EH (cell line): ENCODE data around the gene LAIR1.

Source experiments
- DNase-seq: peaks from one replicate; pipeline ENCODE4 v3.0.0-alpha.2; 2015; ENCODE audit warnings: low read depth

The LAIR1 gene

GRCh38 chr19:54317108-54317964 is 47.4 kb downstream of the LAIR1 start:
- DNase-seq, result no peak

- DNase-seq, result no peak
Measured at GRCh38 chr19:54316746-54317107, 48.0 kb downstream of the LAIR1 start.

- DNase-seq, result no peak
Measured at GRCh38 chr19:54315956-54316355, 48.8 kb downstream of the LAIR1 start.

- DNase-seq, result no peak
Measured at GRCh38 chr19:54312436-54313377, 52.0 kb downstream of the LAIR1 start, which contains the start of gene LILRA5. LILRA5 (minus strand) TSS chr19:54313166; CDS start chr19:54313019, 147 bp downstream.

GRCh38 chr19:54312011-54312410 is 52.7 kb downstream of the LAIR1 start:
- DNase-seq, result no peak

GRCh38 chr19:54311486-54311885 is 53.2 kb downstream of the LAIR1 start:
- no peak for DNase-seq

GRCh38 chr19:54310543-54310942 is 54.2 kb downstream of the LAIR1 start:
- DNase-seq, result no peak

GRCh38 chr19:54309811-54310210 is 54.9 kb downstream of the LAIR1 start:
- no peak for DNase-seq

- no peak for DNase-seq
Measured at GRCh38 chr19:54307389-54308020, 57.2 kb downstream of the LAIR1 start.

- DNase-seq, result no peak
Measured at GRCh38 chr19:54305141-54305540, 59.6 kb downstream of the LAIR1 start.

GRCh38 chr19:54302257-54302656 is 62.5 kb downstream of the LAIR1 start:
- no peak for DNase-seq
